ENCODE measurements around the gene CYB5A.

CYB5A gene

DNA sequence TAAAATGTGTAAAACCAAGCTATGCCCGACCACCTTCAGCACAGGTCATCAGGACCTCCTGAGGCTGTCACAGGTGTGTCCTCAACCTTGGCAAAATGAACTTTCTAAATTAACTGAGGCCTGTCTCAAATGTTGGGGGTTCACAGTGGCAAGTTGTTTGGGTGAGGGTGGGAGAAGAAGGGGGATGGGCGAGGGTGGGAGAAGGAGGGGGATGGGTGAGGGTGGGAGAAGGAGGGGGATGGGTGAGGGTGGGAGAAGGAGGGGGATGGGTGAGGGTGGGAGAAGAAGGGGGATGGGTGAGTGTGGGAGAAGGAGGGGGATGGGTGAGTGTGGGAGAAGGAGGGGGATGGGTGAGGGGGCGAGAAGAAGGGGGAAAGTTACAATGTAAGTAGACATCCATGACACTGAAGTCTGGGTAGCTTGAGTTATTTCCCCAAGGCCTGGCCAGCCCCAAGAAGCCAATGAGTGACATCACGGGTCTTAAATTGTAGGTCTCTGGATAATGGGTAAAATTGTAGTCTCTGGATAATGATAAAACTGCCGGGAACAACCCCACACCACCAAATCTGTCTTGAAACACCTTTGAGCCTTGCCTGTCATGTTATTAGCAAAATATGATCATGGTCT lies 87.1 kb downstream of the CYB5A start:
- DNase-seq (ENCODE audit: low spot score) = no peak

DNA sequence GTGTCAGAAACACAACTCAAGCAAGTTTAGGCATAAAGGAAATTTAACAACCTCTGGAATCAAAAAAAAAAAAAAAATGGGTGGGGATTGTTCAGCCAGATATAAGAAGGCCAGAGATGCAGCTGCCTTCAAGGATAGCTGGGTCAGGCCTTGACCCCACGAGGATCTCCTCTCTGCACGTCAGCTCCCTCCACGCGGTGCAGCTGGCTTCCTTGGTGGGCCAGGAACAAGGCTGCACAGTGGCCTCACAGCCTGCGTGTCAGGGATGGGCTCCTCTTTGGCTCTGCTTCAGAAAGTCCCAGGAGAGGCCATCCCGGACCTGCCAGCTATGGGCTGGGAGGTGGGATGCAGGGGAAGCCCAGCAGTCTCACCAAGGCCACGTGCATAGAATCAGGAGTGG lies 88.0 kb downstream of the CYB5A start:
- no peak for DNase-seq (ENCODE audit: low spot score)

All from ecto neural progenitor cell (in vitro differentiated cells).